Type B pancreatic cell (in vitro differentiated cells): ENCODE measurements around the gene TUNAR. TPM values are rescaled to one million over a fixed set of nuclear protein-coding genes. Genes with fewer than 3 reads are reported as not detected.

ENCODE experiments used
- DNase-seq: peaks from one replicate; pipeline ENCODE4 v3.0.0; 2021; ENCODE audit warnings: mixed read lengths; ENCODE audit not compliant: unreplicated experiment; ENCODE audit errors: extremely low spot score
- H3K27ac Mint-ChIP-seq: 2 replicates; pipeline ENCODE4 v1.8.0; 2021; ENCODE audit warnings: mild to moderate bottlenecking, mixed read lengths
- H3K27me3 Mint-ChIP-seq: 2 replicates; pipeline ENCODE4 v1.8.0; 2021; ENCODE audit warnings: mixed read lengths
- H3K36me3 Mint-ChIP-seq: 2 replicates; pipeline ENCODE4 v1.8.0; 2021; ENCODE audit warnings: mixed read lengths
- H3K4me1 Mint-ChIP-seq: one replicate; pipeline ENCODE4 v1.8.0; 2021; ENCODE audit warnings: mixed read lengths; ENCODE audit not compliant: unreplicated experiment
- H3K4me3 Mint-ChIP-seq: 2 replicates; pipeline ENCODE4 v1.8.0; 2021; ENCODE audit warnings: mild to moderate bottlenecking, mixed read lengths
- H3K9me3 Mint-ChIP-seq: 2 replicates; pipeline ENCODE4 v1.8.0; 2021; ENCODE audit warnings: mixed read lengths
- CTCF ChIP-seq: fragments of 200-600 bp; sonication (generic); conservative IDR thresholded peaks from 2 replicates; pipeline ENCODE4 v1.5.0; 2021; ENCODE audit warnings: antibody characterized with exemption, mild to moderate bottlenecking
- total RNA-seq: library from RNA; stranded (reverse); gene quantifications from 2 replicates; pipeline ENCODE4 v1.2.1, GENCODE V29; 2021; ENCODE audit warnings: low replicate concordance

TUNAR gene
- total RNA-seq, 1 donor from 2014 or later, result 7.4 TPM

DNA sequence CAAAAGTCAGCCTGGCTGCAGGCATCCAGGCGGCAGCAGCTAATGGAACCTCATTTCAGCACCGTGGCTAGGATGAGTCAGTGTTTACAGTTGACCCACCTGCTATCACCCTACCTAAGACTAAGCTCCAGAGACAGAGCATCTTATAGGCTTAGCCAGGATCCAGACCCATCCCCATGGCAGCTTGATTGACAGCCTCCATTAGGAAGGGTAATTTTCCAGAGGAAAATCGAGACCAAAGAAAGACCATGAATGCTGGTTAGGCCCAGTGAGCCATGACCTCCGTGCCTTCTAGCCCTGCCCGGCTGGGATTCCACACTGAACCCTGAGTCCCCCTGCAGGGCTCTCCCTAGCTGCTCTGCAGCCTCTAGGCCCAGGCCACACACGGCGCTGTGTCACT, 38.7 kb downstream of the TUNAR start:
- H3K4me3 Mint-ChIP-seq, result no peak overlapping the region
- TF ChIP-seq CTCF, result no peak
- H3K9me3 Mint-ChIP-seq, result no peaks in the 10 kb centered on the region
- H3K36me3 Mint-ChIP-seq, result no peaks in the 10 kb centered on the region
- no peak for DNase-seq
- no peak overlapping the region for H3K27ac Mint-ChIP-seq
- H3K27me3 Mint-ChIP-seq, result peaks cover 47% of the 10 kb centered on the region
- H3K4me1 Mint-ChIP-seq, result peaks cover 4% of the 10 kb centered on the region

- peaks cover 60% of the 10 kb centered on the region for H3K27me3 Mint-ChIP-seq
- no peaks in the 10 kb centered on the region for H3K9me3 Mint-ChIP-seq
- no peak for DNase-seq
- TF ChIP-seq CTCF, result no peak
- H3K36me3 Mint-ChIP-seq, result no peaks in the 10 kb centered on the region
- H3K27ac Mint-ChIP-seq, result no peak overlapping the region
- H3K4me1 Mint-ChIP-seq, result peaks cover 4% of the 10 kb centered on the region
- H3K4me3 Mint-ChIP-seq, result no peak overlapping the region
These were observed 41.8 kb downstream of the TUNAR start for GRCh38 chr14:95918466-95918865.

DNA sequence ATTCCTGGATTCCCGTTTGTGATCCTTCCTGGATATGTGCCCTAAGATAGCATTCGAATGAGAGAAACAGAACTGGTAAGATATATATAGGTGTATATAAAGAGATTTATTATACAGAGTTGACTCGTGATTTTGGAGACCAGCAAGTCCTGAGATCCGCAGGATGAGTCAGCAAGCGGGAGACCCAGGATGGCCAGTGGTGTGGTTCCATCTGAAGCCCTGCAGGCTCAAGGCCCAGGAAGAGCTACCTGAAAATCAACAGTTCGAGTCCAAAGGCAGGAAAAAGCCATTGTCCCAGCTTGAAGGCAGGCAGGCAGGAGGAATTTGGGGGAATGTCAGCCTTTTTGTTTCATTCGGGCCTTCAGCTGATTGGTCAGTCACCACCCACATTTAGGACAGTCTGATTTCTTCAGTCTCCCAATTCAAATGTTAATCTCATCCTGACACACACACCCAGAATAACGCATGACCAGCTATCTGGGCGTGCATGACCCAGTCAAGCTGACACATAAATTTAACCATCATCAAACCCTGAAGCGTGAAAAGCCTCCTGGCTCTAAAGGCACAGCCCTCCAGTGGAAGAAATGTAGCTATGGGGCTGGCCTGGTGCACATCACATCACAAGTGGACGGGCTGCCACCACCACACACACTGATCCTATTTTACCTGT, 44.3 kb downstream of the TUNAR start:
- H3K27ac Mint-ChIP-seq, result no peak overlapping the region
- H3K9me3 Mint-ChIP-seq, result no peaks in the 10 kb centered on the region
- H3K4me3 Mint-ChIP-seq, result no peak overlapping the region
- H3K27me3 Mint-ChIP-seq, result peaks cover 61% of the 10 kb centered on the region
- no peak for DNase-seq
- no peak for TF ChIP-seq CTCF
- peaks cover 4% of the 10 kb centered on the region for H3K4me1 Mint-ChIP-seq
- H3K36me3 Mint-ChIP-seq, result no peaks in the 10 kb centered on the region

DNA sequence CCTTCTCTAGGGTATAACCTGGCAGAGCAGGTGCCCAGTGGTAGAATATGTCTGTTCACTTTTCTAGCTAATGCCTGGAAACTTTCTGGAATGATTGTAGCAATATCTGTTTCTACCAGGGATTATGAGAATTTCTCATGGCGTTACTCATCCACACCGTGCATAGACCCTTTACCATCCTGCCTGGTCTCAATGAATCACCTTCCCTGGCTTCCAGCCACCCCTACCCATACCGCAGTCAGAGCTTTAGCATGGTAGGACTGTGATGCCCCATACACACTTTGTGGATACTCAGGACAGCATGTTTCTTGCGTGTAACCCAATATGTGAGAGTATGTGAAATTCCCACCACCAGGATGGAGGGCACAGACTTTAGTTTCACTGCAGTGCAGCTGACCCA, 45.4 kb downstream of the TUNAR start:
- Mint-ChIP-seq H3K4me3 (no peak overlapping the region), H3K36me3 (no peaks in the 10 kb centered on the region), H3K4me1 (peaks cover 4% of the 10 kb centered on the region), H3K27me3 (peaks cover 61% of the 10 kb centered on the region), H3K9me3 (no peaks in the 10 kb centered on the region), H3K27ac (no peak overlapping the region)
- no peak for DNase-seq
- no peak for TF ChIP-seq CTCF

- peaks cover 66% of the 10 kb centered on the region for H3K27me3 Mint-ChIP-seq
- H3K27ac Mint-ChIP-seq, result no peak overlapping the region
These were observed 52.1 kb downstream of the TUNAR start for GRCh38 chr14:95928751-95929150.

More at GRCh38 chr14:95928751-95929150, 52.1 kb downstream of the TUNAR start:
- no peaks in the 10 kb centered on the region for H3K36me3 Mint-ChIP-seq
- TF ChIP-seq CTCF, result no peak
- H3K4me1 Mint-ChIP-seq, result no peaks in the 10 kb centered on the region
- H3K9me3 Mint-ChIP-seq, result no peaks in the 10 kb centered on the region
- no peak overlapping the region for H3K4me3 Mint-ChIP-seq
- no peak for DNase-seq
